Uterus (tissue), 4 donors: ENCODE results near the gene DFFA. TPM values are rescaled to one million over a fixed set of nuclear protein-coding genes. Genes with fewer than 3 reads are reported as not detected.

Experiments
- DNase-seq, 2 donors: peaks; one replicate each; pipeline ENCODE4 v3.0.0-alpha.2; 2019 to 2020
- H3K27ac ChIP-seq, 2 donors: fragments of 200-600 bp; sonication (generic); 1 replicate in 1 of 2; 2 replicates in 1 of 2; pipeline ENCODE4 v1.5.1; 2016 to 2018
- H3K27me3 ChIP-seq, 2 donors: fragments of 200-600 bp; sonication (generic); one replicate each; pipeline ENCODE4 v1.5.1; 2018 to 2019; ENCODE audit warnings: control low read depth in 1 of 2
- H3K36me3 ChIP-seq, 2 donors: fragments of 200-600 bp; sonication (generic); one replicate each; pipeline ENCODE4 v1.5.1; 2019; ENCODE audit warnings: control low read depth in 1 of 2
- H3K4me1 ChIP-seq, 2 donors: fragments of 200-600 bp; sonication (generic); one replicate each; pipeline ENCODE4 v1.5.1; 2018 to 2019; ENCODE audit warnings: control low read depth in 1 of 2
- H3K4me3 ChIP-seq, 2 donors: fragments of 200-600 bp; sonication (generic); 1 replicate in 1 of 2; 2 replicates in 1 of 2; pipeline ENCODE4 v1.5.1; 2018 to 2019; ENCODE audit warnings: mild to moderate bottlenecking in 1 of 2
- H3K9me3 ChIP-seq, 2 donors: fragments of 200-600 bp; sonication (generic); one replicate each; pipeline ENCODE4 v1.5.1; 2019; ENCODE audit warnings: control low read depth in 1 of 2
- POLR2A ChIP-seq, 2 donors: fragments of 450-650 bp; IDR thresholded peaks; one replicate each; pipeline ENCODE4 v1.6.1; 2016; ENCODE audit warnings: antibody characterized with exemption in 2 of 2, mild to moderate bottlenecking in 1 of 2, moderate library complexity in 1 of 2
- intact Hi-C: fragments of 100-400 bp; cut with DNase I; formaldehyde crosslinking; loops from one replicate; pipeline ENCODE4 v1.15.1; 2023; ENCODE audit warnings: low total_unique reads
- total RNA-seq, 4 donors: library from RNA; depleted of rRNA in 3 of 4; stranded (reverse); fragments of >200 nt in 3 of 4; gene quantifications; one replicate each; pipeline versions ENCODE4 v1.1.0 to v1.2.4, GENCODE V29; 2014 to 2023
- TF ChIP-seq, protein P1 (sequence below), 4 experiments: fragments of 200-600 bp in 2 of 4; fragments of 450-650 bp in 2 of 4; sonication (generic) in 2 of 4; IDR thresholded peaks; one replicate each; pipeline ENCODE4 v1.5.1; 2016 to 2019; ENCODE audit warnings: antibody characterized with exemption in 4 of 4, mild to moderate bottlenecking in 2 of 4, moderate library complexity in 1 of 4
- donor health status: DM: yes; HTN: yes; CAD: no.

Gene DFFA
- total RNA-seq, 4 donors from 2014 or later, result 5.1 to 41.6 (median 25.7) TPM

DNA sequence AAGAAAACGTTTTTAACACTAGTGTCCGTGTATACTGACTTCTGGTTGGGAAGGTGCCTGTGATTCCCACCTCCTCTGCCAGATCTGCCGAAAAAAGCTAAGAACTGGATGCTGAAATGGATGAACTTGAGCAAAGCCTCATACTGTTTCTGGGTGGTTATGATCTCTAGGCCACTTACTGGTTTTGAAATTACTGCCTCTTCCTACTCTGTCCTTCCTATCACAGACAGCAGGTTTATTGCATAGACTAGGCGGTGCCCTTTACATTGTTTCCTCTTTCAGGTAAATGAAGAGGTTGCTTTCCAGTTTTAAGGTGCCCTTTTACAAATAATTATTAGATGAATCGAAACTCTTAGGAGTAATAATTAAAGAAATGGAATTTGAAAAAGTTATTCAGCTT is 29.9 kb upstream of the DFFA start:
- no peak overlapping the region for H3K27ac ChIP-seq
- no peaks in the 10 kb centered on the region for H3K9me3 ChIP-seq
- no peak overlapping the region for H3K4me3 ChIP-seq
- no peaks in the 10 kb centered on the region for H3K27me3 ChIP-seq
- TF ChIP-seq POLR2A (IDR thresholded peaks at IDR 0.05), result no peak
- TF ChIP-seq, protein P1, sequence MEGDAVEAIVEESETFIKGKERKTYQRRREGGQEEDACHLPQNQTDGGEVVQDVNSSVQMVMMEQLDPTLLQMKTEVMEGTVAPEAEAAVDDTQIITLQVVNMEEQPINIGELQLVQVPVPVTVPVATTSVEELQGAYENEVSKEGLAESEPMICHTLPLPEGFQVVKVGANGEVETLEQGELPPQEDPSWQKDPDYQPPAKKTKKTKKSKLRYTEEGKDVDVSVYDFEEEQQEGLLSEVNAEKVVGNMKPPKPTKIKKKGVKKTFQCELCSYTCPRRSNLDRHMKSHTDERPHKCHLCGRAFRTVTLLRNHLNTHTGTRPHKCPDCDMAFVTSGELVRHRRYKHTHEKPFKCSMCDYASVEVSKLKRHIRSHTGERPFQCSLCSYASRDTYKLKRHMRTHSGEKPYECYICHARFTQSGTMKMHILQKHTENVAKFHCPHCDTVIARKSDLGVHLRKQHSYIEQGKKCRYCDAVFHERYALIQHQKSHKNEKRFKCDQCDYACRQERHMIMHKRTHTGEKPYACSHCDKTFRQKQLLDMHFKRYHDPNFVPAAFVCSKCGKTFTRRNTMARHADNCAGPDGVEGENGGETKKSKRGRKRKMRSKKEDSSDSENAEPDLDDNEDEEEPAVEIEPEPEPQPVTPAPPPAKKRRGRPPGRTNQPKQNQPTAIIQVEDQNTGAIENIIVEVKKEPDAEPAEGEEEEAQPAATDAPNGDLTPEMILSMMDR (IDR thresholded peaks at IDR 0.05), result no peak
- DNase-seq, result no peak
- no peaks in the 10 kb centered on the region for H3K36me3 ChIP-seq
- intact Hi-C loops, result no loop called here
- peaks cover 0 to under 1% of the 10 kb centered on the region in 2 donors for H3K4me1 ChIP-seq

DNA sequence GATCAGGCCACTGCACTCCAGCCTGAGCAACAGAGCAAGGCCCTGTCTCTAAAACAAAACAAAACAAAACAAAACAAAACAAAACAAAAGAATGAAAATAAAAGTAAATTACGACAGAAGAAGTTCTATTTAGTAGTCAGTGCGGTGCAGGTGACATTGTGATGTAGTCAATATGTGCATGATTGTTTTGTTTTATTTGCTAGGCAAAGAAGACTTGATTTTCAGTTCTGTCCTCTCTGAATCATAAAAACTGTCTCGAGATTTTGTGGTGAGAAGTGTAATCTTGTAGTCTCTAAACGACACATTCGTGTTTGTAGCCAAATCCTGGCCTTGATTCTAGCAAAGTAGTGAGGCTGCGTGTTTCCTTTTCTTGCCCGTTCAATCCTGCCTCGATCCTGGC is 25.9 kb upstream of the DFFA start:
- Histone ChIP-seq H3K27ac (no peak overlapping the region), H3K27me3 (no peaks in the 10 kb centered on the region), H3K4me1 (no peaks in the 10 kb centered on the region), H3K36me3 (no peaks in the 10 kb centered on the region), H3K9me3 (no peaks in the 10 kb centered on the region), H3K4me3 (no peak overlapping the region)
- intact Hi-C loops, result loop anchor here (10.0 kb wide), 1 partner anchor 63 kb away; the partner anchor contains the start of gene CENPS
- no peak for DNase-seq
- no peak for TF ChIP-seq POLR2A (IDR thresholded peaks at IDR 0.05)
- TF ChIP-seq, protein P1 (IDR thresholded peaks at IDR 0.05), result no peak

DNA sequence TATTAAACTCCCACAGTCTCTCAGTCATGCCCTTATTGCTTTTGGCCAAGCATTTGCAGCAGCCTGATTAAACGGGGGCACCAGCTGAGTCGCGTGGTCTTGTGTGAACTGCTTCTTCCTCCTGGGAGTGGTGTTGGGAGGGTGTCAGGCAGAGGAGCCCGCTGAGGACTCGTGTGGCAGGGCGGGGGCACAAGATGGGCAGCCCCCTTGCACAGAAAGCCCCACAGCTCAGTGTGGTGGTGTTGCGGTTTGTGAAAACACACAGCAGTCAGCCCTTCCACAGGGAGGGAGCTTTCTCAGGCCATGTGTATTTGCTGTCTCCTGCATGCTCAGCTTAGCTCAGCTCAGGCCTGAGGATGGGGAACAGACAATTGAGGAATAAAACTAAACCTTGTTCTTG is 24.8 kb upstream of the DFFA start:
- Histone ChIP-seq H3K27me3 (no peaks in the 10 kb centered on the region), H3K4me3 (no peak overlapping the region), H3K36me3 (no peaks in the 10 kb centered on the region), H3K4me1 (no peaks in the 10 kb centered on the region), H3K27ac (no peak overlapping the region), H3K9me3 (no peaks in the 10 kb centered on the region)
- no peak for DNase-seq
- intact Hi-C loops, result loop anchor here (10.0 kb wide), 1 partner anchor 62 kb away; the partner anchor contains the start of gene CENPS
- no peak for TF ChIP-seq POLR2A (IDR thresholded peaks at IDR 0.05)
- TF ChIP-seq, protein P1 (IDR thresholded peaks at IDR 0.05), result no peak

DNA sequence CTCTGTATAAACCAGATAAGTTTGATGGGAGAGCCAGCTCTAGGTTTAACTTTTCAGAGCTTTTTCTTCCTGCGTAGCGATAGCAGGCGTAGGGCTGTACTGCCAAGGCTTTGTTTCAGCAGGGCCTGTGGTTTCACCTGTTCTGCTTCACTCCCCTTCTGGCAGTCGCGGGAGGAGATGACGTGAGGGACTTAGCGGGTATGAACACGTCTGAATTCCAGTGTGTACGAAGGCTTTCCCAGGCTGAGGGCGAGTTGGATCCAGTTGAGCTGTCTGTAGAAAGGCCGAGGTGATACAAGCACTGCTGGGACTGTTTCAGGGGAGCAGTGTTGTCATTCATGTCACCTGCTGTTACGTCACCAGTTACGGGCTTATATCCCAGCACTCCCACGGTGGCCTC is 23.6 kb upstream of the DFFA start:
- no peaks in the 10 kb centered on the region for H3K27me3 ChIP-seq
- TF ChIP-seq, protein P1 (IDR thresholded peaks at IDR 0.05), result no peak
- TF ChIP-seq POLR2A (IDR thresholded peaks at IDR 0.05), result no peak
- no peaks in the 10 kb centered on the region for H3K9me3 ChIP-seq
- H3K36me3 ChIP-seq, result no peaks in the 10 kb centered on the region
- no peak for DNase-seq
- H3K4me1 ChIP-seq, result no peaks in the 10 kb centered on the region
- no peak overlapping the region for H3K4me3 ChIP-seq
- no peak overlapping the region for H3K27ac ChIP-seq
- intact Hi-C loops, result loop anchor here (10.0 kb wide), 1 partner anchor 61 kb away; the partner anchor contains the start of gene CENPS

DNA sequence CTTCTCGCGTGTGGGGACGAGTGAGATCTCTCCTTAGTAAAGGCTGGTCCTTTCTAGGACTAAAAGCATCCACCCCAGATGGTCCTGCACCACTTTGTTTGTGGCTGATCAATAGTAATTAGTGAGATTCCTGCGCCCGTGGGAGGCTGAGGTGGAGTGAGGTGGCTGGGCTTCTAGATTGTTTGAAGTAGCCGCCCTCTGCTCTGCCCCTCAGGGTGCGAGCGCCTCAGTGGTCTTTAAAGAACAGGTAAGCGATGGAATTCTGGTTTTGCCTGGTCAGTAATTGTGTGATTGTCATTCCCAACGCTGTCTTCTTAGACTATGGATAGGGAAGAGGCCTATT is 23.1 kb upstream of the DFFA start:
- H3K9me3 ChIP-seq, result no peaks in the 10 kb centered on the region
- DNase-seq, result no peak
- no peaks in the 10 kb centered on the region for H3K36me3 ChIP-seq
- no peak for TF ChIP-seq POLR2A (IDR thresholded peaks at IDR 0.05)
- TF ChIP-seq, protein P1 (IDR thresholded peaks at IDR 0.05), result no peak
- peak overlapping the region in 1 of 2 donors; percentile 7 for H3K4me3 ChIP-seq
- no peaks in the 10 kb centered on the region for H3K4me1 ChIP-seq
- no peaks in the 10 kb centered on the region for H3K27me3 ChIP-seq
- intact Hi-C loops, result loop anchor here (10.0 kb wide), 1 partner anchor 61 kb away; the partner anchor contains the start of gene CENPS
- peak overlapping the region in 1 of 2 donors; percentile 45 for H3K27ac ChIP-seq
